NCI-H2196 (cell line): ENCODE data around the gene CCT3.
A peak's percentile ranks its signal among the peaks of the same experiment; 100 is the strongest.

Experiments used
- DNase-seq: peaks from one replicate; lab custom pipeline; 2025; ENCODE audit not compliant: unreplicated experiment; lab: John Stamatoyannopoulos, UW

Gene CCT3

GRCh38 chr1:156282479-156283222, 55.4 kb downstream of the CCT3 start, which contains the start of gene SMG5:
Gene SMG5 (minus strand): TSS chr1:156282825. CDS start chr1:156282680, 145 bp downstream.
- peak; percentile 99 for DNase-seq

- peak; percentile 28 for DNase-seq
Measured at GRCh38 chr1:156281693-156282478, 56.2 kb downstream of the CCT3 start.

- DNase-seq, result no peak
Measured at GRCh38 chr1:156281281-156281680, 56.8 kb downstream of the CCT3 start.

- no peak for DNase-seq
Measured at GRCh38 chr1:156279837-156280236, 58.3 kb downstream of the CCT3 start.

- DNase-seq, result no peak
Measured at GRCh38 chr1:156276966-156277381, 61.1 kb downstream of the CCT3 start.

GRCh38 chr1:156276532-156276931, 61.6 kb downstream of the CCT3 start:
- no peak for DNase-seq

GRCh38 chr1:156270314-156270713, 67.8 kb downstream of the CCT3 start:
- no peak for DNase-seq

GRCh38 chr1:156268336-156268735, 69.8 kb downstream of the CCT3 start:
- no peak for DNase-seq

GRCh38 chr1:156266051-156266450, 72.0 kb downstream of the CCT3 start:
- DNase-seq, result no peak

- no peak for DNase-seq
Measured at GRCh38 chr1:156263288-156263655, 74.8 kb downstream of the CCT3 start.

- no peak for DNase-seq
Measured at GRCh38 chr1:156262461-156263287, 75.4 kb downstream of the CCT3 start.

- peak; percentile 28 for DNase-seq
Measured at GRCh38 chr1:156260896-156261295, 77.2 kb downstream of the CCT3 start.

GRCh38 chr1:156259805-156260204, 78.3 kb downstream of the CCT3 start:
- DNase-seq, result peak; percentile 15
